GM08714 (cell line): ENCODE results near the gene CELF5.
"Not testable (repeated sequence)": the region's sequence is repeated elsewhere in the genome, so short reads cannot be mapped to it uniquely, and the experiment has no call there.

Experiments
- H3K4me3 ChIP-seq: fragments of 200-500 bp; sonication (Bioruptor generic); 2 replicates; pipeline ENCODE4 v1.5.1; 2014; ENCODE audit warnings: mild to moderate bottlenecking, low read length, inconsistent platforms
- ZNF274 ChIP-seq: IDR thresholded peaks from 2 replicates; pipeline ENCODE4 v1.6.1; 2012; ENCODE audit warnings: mild to moderate bottlenecking, low read depth, low read length

Gene CELF5

DNA sequence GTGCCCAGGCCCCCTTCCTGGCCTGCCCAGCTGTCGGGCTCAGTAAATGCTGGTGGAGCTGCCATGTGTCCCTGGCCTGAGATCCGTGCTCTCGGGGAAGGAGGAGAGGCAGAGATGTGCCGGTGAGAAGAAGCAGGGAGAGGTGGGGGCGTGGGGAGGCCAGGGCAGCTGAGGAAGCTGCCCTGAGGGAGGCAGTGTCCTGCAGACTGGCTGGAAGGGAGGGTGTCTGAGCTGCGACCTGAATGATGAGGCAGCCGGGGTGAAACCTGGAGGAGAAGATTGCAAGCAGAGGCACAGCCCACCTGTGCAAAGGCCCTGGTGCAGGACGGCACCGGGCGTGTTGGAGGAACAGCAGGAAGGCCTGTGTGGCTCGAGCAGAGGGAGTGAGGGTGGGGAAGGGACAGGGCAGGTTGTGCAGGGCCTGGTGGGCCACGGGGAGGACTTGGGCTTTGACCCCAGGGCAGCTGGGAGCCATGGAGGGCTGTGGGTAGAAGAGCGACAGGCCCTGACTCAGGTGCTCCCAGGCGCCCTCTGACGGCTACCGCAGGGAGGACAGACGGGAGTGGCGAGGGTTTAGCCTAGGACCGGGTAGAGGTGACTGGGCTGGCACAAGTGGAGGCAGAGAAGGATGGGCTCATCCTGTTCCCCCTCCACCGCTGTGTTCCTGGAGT is 14.0 kb upstream of the CELF5 start:
- TF ChIP-seq ZNF274, result no peak
- no peak overlapping the region for H3K4me3 ChIP-seq

DNA sequence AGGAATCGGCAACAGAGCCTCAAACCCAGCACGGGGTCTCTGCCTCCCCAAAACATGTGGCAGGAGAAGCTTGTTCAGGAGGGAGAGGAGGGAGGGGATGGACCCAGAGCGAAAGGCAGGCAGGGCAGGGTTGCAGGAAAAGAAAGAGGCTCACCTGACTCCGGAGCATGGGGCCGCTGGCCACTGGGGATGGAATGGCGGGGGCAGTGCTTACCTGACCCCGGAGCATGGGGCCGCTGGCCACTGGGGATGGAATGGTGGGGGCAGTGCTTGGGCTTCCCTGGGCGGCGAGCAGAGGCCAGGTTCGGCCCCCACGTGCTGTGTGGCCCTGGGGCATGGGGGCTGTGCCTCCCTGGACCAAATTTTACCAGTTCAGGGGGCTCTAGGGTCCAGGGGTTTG is 13.3 kb upstream of the CELF5 start:
- no peak overlapping the region for H3K4me3 ChIP-seq
- no peak for TF ChIP-seq ZNF274

DNA sequence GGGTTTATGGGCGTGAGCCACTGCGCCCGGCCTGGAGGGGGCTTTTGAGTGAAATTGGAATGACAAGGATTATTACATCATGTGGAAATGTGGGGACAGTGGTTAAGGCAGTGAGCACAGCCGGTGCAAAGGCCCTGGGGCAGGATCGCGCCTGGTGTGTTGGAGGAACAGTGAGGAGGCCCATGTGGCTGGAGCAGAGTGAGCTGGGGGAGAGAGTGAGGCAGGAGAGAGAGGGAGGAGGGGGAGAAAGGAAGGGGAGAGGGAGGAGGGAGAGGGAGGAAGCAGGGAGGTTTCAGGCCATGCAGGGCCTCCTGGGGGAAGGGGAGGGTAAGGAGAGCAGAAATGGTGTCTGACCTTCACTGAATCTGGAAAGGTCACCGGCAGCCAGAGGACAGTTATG is 11.3 kb upstream of the CELF5 start:
- TF ChIP-seq ZNF274, result no peak

DNA sequence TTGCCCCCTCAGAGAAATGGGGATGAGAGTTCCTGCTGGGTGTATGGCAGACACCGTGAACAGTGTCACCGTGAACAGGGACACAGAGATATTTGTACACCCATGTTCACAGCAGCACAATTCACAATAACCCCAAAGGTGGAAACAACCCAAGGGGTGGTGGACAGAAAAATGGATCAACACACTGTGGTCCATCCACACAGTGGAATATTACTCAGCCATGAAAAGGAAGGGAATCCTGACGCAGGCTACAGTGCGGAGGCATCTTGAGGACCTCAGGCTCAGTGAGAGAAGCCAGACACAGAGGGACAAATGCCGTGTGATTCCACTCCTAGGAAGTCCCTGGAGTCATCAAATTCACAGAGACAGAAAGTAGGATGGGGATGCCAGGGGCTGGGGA is 7.6 kb upstream of the CELF5 start:
- TF ChIP-seq ZNF274, result no peak

More for the DNA sequence above, 11.3 kb upstream of the CELF5 start:
- no peak overlapping the region for H3K4me3 ChIP-seq

DNA sequence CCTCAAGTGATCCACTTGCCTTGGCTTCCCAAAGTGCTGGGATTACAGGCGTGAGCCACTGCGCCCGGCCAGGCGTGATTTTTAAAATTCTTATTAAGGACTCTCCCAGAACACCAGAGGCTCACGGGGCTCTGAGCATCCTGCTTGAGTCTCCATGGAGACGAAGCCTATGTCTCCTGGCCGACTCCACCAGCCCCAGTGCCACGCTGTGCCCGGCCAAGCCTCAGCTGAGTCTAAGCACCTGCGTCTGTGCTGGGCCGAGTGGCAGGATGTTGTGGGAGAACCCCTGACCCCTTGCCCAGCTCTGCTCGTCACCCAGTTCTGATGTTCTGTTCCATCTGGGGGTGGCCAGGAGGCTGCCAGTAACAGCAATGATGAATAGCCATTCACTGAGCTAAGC is 3.9 kb upstream of the CELF5 start:
- no peak for TF ChIP-seq ZNF274
- H3K4me3 ChIP-seq, result no peak overlapping the region

More for the DNA sequence above, 7.6 kb upstream of the CELF5 start:
- H3K4me3 ChIP-seq, result no peak overlapping the region

DNA sequence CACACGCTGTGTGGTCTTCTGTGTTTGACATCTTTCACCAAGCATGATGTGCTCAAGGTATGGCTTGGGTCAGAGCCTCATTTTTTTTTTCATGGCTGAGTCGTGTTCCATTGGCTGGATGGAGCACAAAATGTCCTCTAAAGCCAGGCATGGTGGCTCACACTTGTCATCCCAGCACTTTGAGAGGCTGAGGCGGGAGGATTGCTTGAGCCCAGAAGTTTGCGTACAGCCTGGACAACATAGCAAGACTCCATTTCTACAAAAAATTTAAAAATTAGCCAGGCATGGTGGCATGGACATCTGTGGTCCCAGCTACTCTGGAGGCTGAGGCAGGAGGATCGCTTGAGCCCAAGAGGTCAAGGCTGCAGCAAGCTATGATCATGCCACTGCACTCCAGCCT is 2.9 kb upstream of the CELF5 start:
- not testable (repeated sequence) for H3K4me3 ChIP-seq

DNA sequence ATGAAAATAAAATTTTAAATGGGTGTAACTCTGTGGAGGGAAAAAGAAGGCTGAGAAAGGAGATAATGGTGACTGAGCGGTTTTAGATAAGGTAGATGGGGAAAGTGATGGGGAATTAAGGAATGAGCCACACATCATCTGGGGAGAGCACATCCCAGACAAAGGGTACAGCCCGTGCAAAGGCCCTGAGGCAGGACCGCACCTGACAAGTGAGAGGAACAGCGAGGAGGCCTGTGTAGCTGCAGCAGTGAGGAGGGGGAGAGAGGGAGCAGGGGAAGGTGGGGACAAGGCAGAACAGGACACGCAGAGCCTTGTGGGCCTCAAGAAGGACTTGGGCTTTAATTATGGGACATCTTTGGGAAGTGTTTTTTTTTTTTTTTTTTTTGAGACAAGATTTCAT is 1.8 kb upstream of the CELF5 start:
- no peak overlapping the region for H3K4me3 ChIP-seq
- no peak for TF ChIP-seq ZNF274

DNA sequence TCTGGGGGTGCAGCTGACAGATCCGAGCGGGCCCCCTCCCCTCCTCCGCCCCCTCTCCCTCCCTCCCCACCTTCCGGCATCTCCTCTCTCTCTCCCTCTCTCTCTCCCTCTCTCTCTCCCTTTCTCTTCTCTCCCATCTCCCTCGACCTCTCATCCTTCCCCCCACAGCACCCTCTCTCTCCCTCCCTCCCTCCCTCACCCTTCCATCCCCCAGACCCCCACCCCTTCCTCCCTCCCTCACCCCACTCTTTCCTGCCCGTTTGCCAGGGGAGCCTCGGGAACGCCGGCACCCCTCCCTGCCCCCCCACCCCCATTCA is 666 bp downstream of the CELF5 start:
- H3K4me3 ChIP-seq, result no peak overlapping the region
- no peak for TF ChIP-seq ZNF274

DNA sequence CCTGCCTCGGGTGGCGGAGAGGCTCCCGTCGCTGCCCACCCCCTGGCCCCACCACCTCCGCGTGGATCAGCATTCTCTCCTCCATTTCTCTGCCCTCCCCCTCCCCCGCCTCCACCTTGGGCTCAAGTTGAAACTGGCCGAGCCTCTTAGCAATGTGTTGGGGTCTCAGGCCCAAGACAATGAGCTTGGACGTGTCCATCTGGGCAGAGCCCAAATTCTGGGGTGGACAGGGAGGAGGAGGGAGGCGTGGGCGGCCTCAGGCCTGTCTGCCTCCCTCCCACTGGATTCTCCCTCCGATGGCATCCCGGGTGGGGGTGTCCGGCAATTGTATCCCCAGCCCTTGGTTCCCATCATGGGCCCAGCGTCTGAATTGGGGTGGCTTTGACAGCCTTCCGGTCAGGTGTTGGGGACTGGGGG is 1.2 kb downstream of the CELF5 start:
- H3K4me3 ChIP-seq, result no peak overlapping the region
- TF ChIP-seq ZNF274, result no peak

DNA sequence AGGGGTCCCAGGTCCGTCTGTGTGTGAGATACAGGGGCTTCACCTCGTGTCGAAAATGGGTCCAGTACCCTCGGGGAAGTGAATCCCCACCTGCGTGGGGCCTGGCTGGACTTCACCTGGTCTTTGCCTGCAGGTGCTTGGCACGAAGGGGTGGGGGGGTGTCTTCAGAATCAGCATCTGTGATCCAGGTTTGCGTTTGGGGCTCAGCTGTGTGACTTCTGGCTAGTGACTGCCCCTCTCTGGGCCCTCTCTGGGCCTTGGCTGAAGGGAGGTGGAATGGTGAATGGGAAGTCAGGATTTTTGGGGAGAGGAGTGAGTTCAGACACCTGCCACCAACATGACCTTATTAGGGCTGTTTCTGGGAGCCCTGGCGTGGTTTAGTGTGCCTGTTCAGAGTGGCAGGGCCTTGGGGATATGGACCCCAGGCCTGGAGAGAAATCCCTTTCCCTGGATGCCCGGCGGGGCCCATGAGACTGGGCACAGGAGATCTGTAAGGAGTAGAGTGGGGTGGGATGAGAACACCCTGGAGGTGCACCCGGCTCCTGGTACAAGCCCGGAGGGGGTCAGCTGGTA is 2.7 kb downstream of the CELF5 start:
- TF ChIP-seq ZNF274, result no peak
- H3K4me3 ChIP-seq, result no peak overlapping the region

DNA sequence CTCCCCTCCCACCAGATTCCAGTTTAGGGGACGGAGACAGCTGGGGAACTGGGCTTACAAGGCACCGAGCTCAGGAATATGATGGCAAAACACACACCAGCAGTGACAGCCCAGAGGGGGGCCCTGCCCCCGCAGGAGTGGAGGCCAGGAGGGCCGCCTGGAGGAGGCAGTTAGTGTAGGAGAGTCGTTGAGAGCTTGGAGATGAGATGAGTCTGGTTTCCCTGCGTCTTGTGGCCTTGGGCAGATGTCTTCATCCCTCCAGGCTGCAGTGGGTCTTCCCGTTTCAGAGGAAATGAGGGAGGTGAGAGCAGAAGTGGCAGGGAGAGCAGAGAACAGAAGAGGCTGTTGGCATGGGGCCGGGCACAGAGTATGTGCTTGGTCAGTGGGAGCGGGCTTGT is 4.9 kb downstream of the CELF5 start:
- H3K4me3 ChIP-seq, result no peak overlapping the region
- no peak for TF ChIP-seq ZNF274

DNA sequence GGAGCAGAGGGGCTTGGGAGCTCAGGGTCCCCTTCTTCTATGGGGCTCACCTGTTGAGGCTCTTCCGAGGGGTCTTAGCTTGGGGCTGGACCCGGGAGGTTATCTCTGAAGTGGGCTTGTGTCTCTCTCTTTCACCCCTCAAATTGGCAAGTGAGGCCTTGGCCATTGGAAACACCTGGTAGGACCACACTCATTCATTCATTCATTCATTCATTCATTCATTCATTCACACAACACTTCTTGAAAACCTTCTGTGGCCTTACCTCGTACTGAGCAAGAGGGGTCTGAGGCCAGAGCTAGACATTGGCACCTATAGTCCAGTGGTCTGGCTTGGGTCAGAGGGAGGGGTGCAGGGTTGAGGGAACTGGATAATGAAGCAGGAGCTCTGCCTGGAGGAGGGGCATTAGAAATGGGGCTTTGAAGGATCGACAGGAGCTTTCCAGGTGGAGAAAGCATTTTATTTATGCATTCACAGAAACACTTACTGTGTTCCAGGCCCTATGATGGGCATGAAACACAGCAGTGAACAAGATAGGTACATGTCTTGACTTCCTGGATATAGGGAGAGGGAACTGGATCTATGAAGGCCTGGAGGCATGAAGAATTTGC is 5.5 kb downstream of the CELF5 start:
- no peak for TF ChIP-seq ZNF274
- no peak overlapping the region for H3K4me3 ChIP-seq

DNA sequence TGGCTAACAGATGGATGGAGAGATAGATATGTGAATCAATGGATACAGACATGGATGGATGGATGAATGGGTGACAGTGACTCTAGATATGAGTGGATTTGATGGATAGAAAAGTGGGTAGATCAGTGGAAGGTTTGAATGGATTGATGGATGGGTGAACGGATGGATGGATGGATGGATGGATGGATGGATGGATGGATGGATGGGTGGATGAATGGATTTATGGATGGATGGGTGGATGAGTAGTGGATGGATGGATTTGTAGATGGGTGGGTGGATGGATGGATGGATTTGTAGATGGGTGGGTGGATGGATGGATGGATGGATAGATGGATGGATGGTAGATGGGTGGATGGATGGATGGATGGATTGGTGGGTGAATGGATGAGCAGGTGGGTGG is 6.8 kb downstream of the CELF5 start:
- no peak overlapping the region for H3K4me3 ChIP-seq
- no peak for TF ChIP-seq ZNF274

DNA sequence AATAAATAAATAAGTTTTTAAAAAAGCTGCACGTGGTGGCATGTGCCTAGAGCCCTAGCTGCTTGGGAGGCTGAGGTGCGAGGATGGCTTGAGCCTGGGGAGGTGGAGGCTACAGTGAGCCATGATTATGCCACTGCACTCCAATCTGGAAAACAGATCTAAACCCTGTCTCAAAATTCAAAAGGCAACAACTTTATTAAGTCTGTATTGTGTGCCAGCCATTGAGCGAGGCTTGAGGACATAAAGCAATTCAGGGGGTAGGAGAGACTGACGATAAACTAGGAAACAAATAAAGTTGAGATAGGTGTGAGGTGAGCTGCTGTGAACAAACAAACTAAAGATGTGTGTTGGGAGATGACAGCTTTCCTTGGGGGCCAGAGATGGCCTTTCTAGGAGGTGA is 8.7 kb downstream of the CELF5 start:
- no peak overlapping the region for H3K4me3 ChIP-seq
- no peak for TF ChIP-seq ZNF274

DNA sequence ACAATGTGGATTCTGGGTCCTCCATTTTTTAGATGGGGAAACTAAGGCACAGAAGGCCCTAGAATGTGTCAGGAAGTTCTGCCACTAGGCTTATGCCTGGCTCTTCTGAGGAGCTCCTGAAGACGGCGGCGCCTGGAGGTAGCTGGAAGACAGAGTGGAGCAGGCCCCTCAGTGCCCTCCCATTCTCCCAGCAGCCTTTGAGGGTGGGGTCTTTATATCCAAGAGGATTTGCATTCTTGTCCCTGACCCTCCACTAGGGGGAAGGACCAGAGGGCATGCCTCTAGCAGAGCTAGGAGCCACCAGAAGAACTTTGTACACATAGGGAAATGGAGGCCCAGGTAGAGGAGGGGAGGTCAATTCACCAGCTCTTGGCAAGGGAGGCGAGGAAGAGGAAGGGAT is 9.4 kb downstream of the CELF5 start:
- H3K4me3 ChIP-seq, result no peak overlapping the region
- no peak for TF ChIP-seq ZNF274

DNA sequence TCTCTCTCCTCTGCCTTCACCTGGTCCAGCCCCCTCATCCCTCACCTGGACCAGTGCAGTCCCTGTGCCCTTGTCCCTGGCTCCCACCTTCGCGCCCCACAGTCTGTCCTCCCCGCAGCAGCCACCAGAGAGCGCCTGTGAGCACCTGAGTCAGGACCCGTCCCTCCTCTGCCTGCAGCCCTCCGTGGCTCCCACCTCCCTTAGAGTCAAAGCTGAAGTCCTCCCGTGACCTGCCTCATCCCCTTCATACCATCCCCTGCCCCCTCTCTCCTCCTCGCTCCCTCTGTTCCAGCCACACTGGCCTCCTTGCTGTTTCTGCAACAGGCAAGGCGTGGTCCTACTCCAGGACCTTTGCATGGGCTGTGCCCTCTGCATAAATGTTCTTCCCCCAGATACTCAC is 10.3 kb downstream of the CELF5 start:
- no peak for TF ChIP-seq ZNF274
- no peak overlapping the region for H3K4me3 ChIP-seq

DNA sequence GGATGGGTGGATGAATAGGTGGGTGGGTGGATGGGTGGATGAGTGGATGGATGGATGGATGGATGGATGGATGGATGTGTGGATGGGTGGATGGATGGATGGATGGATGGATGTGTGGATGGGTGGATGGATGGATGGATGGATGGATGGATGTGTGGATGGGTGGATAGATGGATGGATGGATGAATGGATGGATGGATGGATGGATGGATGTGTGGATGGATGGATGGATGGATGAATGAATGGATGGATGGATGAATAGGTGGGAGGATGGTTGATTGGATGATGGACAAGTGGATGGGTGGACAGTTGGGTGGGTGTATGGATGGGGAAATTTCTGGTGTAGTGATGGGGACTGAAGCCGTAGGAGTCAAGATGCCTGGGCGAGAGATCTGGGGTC is 11.1 kb downstream of the CELF5 start:
- not testable (repeated sequence) for H3K4me3 ChIP-seq
